Measurements from ENCODE around the gene RHEBL1.

The RHEBL1 gene

DNA sequence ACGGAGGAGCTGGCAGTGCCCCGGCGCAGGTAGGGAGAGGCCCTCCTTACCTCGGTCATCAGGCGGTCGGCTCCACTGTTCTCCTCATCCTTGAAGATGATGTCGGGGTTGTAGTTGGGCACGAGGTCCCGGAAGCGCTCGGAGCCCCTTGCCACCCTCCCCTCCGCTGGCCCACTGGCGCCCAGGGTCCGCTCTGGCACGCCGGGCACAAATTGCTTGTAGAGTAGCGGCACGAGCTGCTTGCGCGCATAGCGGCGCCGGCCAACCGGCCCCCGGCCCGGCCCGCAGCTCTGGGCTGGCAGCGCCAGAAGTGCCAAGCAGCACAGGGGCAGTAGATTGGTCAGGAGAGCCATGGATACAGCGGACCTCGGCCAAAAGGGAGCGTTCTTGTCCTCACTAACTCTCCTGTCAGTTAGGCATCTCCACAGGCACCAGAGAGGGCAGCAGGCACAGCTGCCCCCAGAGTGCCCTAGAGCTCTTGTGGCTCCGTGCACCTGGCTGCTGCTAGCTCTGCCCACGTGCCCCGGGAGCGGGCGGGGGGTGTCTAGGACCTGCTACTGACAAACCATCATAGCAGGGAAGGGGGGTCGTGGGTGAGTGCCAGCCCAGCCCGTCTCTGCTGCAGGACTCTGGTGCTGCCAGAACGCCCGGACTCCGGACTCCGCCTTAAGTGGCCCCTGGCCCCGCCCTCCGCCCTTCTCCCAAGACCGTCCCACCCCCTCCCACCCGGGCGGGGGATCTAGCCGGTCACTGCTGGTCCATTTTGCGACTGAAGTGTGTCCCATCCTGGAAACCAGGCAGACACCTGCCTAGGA, 24.6 kb upstream of the RHEBL1 start, which contains the start of gene DHH:
Gene DHH (minus strand): TSS at position 642 of the 815 bp plus-strand sequence. CDS start 289 bp downstream, at position 353.
- in situ Hi-C loops (cut with HindIII; ENCODE audit: low pct_unique_long_range_greater_than_20kb, low sequenced_read_pairs): no loop called here
- peak in 1 of 2 experiments; percentile 34 for DNase-seq (ENCODE audit: low read depth in 1 of 2, low spot score in 1 of 2)
- TF ChIP-seq JUND (IDR thresholded peaks at IDR 0.05; ENCODE audit: low read depth): no peak

DNA sequence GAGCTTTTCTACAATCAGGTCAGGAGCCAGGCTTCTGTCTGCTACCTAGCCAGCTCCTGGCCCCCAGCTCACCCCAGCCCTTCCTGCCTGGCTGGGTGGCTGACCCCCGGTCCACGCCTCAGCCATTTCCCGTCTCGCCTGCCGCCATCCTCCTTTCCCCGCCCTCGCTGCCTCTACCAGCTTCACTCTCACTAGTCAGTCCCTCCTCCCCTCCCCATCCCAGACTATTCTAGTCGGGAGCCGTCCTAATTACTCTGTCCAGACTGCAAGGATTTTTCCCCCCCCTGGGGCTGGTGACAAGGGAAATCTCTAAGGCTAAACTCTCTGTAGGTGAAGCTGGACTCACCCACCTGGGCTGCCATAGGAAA, 24.0 kb upstream of the RHEBL1 start:
- in situ Hi-C loops (cut with HindIII; ENCODE audit: low pct_unique_long_range_greater_than_20kb, low sequenced_read_pairs): no loop called here
- no peak for DNase-seq (ENCODE audit: low read depth in 1 of 2, low spot score in 1 of 2)
- TF ChIP-seq JUND (IDR thresholded peaks at IDR 0.05; ENCODE audit: low read depth): no peak

DNA sequence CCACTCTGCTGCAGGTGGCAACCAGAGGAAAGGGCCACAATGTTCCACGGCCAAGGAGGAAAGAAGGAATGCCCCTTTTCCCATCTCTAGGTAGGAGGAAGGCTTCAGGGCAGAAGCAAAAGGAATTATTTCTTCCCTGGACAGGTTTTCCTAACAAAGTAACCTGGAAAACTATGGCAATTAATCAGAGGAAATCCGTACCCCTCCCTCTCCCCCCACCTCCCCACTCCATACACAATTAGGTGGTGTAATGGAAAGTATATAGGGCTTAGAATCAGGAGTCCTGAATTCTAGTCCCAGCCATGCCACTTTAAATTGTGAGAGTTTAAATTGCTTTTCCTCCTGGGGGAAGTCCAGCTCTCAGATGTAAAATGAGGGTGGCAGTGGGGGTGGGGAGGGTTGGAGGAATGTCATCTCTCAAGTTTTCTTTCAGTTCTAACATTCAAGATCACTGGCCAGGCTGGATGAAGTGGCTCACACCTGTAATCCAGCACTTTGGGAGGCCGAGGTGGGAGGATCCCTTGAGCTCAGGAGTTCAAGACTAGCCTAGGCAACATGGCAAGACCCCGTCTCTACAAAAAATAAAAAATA, 23.1 kb upstream of the RHEBL1 start:
- DNase-seq (ENCODE audit: low read depth in 1 of 2, low spot score in 1 of 2): peak in 1 of 2 experiments; percentile 49
- in situ Hi-C loops (cut with HindIII; ENCODE audit: low pct_unique_long_range_greater_than_20kb, low sequenced_read_pairs): no loop called here
- TF ChIP-seq JUND (IDR thresholded peaks at IDR 0.05; ENCODE audit: low read depth): no peak

DNA sequence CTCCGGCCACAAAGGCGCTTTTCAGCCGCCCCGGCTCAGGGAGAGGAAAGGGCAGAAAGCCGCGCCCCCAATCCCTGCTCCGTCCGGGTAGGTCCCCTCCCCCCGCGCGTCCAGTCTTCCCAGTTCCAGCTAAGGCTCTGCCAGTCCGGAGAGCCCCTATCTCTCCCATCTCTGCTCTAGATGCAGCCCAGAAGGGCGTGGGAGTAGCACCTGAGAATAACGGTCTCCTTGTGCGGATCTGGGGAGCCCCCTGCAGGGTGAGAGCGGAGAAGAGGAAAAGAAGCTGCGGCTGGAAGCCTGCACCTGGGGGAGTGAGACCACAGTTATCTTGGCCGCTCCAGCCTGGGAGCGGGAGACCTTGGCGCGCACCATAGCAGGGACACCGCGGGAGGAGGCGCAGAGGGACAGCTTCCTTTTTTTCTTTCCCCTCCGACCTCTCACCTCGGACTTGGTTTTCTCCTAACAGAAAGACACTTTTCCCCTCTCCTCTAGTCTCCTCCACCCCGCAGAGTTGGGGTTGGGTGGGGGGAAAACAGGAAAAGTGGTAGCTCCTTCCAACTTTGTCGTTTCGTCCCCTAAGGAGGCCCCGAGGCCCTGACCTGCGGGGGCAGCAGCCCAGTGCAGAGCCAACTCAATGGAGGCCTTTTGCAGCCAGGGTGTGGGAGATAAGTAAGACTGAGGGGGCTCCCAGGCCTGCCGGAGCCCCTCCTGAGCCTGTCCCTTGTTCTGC, 22.5 kb upstream of the RHEBL1 start:
- in situ Hi-C loops (cut with HindIII; ENCODE audit: low pct_unique_long_range_greater_than_20kb, low sequenced_read_pairs): no loop called here
- TF ChIP-seq JUND (IDR thresholded peaks at IDR 0.05; ENCODE audit: low read depth): no peak
- DNase-seq (ENCODE audit: low read depth in 1 of 2, low spot score in 1 of 2): peak; percentile 58 to 66

DNA sequence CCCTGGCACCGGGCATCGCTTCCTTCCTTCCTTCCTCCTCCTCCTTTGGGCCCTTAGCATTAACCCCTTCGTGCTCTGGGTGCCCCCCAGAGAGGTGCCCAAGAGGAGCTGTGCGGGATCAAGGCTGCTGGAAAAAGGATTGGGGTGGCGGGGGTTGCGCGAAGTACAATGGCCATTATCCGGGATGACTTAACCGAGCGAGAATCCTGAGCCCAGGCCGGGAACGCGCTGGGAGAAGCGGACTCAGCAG, 22.0 kb upstream of the RHEBL1 start:
- DNase-seq (ENCODE audit: low read depth in 1 of 2, low spot score in 1 of 2): no peak
- in situ Hi-C loops (cut with HindIII; ENCODE audit: low pct_unique_long_range_greater_than_20kb, low sequenced_read_pairs): no loop called here
- TF ChIP-seq JUND (IDR thresholded peaks at IDR 0.05; ENCODE audit: low read depth): no peak

DNA sequence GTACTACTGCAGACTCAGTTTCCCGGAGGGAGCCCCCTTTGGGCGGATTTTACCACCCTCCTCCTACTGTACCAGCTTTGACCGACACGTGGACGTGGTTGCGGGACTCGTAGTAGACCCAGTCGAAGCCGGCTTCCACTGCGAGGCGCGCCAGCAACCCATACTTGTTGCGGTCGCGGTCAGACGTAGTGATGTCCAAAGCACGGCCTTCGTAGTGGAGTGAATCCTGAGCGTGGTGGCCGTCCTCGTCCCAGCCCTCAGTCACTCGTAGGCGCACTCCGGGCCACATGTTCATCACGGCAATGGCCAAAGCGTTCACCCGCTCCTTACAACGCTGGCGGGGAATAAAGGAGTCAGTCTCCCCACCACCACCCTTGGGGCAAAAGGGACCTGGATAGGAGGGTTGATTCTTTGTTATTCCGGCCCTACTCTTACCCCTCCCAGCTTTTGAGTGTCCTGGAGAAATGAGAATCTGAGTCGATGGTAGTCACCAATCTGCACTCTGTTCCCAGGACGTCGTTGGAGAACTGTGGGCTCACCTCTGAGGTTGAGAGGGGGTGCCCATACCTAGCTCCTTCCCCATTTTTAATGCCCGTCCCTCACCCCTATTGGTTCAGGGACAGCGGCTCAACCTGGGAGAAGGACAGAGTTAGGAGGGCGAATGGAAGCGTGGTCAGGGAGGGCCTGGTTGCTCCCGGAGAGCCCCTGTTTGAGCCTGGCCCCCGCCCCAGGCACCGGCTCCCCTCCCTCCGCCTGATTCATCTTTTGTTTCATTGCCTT, 21.5 kb upstream of the RHEBL1 start:
- no peak for TF ChIP-seq JUND (IDR thresholded peaks at IDR 0.05; ENCODE audit: low read depth)
- in situ Hi-C loops (cut with HindIII; ENCODE audit: low pct_unique_long_range_greater_than_20kb, low sequenced_read_pairs): no loop called here
- no peak for DNase-seq (ENCODE audit: low read depth in 1 of 2, low spot score in 1 of 2)

DNA sequence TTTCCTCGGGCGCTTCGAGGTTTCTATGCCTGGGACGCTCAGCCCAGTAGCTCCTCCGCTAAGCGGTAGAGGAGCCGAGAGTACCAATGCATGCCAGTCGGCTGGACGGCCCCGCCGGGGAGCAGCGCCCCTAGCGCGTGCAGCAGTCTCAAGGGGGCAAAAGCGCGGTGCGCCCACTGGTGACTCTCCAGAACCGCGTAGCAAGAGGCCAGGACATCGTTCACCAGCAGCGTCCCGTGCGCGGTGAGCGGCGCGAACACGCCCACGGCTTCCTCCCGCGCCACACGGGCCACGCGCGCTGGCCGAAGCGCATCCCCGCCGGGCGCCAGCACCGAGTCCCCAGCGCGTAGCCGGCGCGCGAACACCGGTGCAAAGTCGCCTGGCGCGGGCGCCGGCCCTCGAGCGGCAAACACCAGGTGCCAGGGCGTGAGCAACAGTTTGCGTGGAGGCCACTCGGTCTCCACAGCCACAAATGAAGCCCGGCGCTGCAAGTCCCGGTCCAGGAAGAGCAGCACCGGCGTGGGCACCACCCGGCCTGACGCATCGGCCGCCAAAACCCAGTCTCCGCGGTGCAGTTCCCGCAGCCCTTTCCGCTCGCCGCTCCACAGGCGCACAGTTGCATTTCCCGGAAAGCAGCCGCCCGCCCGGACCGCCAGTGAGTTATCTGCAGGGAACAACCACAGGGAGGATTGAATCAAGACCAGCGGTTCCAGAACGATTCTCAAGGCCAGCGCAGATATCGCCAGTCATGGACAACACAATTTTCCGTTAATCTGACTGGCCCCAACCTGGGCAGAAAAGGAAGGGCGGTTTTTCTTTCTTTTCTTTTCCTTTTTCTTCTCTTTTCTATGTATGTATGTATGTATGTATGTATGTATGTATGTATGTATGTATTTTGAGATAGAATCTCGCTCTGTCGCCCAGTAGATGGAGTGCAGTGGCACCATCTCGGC, 20.3 kb upstream of the RHEBL1 start:
- DNase-seq (ENCODE audit: low read depth in 1 of 2, low spot score in 1 of 2): peak in 1 of 2 experiments; percentile 43
- no peak for TF ChIP-seq JUND (IDR thresholded peaks at IDR 0.05; ENCODE audit: low read depth)
- in situ Hi-C loops (cut with HindIII; ENCODE audit: low pct_unique_long_range_greater_than_20kb, low sequenced_read_pairs): no loop called here

DNA sequence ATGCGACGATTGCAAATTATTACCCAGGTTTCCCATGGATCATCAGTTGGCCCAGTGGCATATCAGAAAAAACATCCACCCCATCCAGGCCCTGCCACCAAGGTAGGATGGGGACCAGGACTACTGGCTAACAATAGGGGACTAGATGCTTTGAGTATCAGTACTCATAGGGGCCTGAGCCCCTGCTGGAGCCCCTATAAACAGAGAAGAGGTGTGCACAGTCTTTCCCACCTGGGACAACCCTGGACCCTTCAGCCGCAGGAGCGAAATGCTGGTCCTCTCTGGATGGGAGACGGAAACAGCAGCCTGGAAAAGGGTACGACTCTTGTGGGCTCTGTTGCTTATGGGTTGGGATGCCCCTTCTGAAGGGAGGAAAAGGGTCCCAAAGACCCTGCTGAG, 19.2 kb upstream of the RHEBL1 start:
- in situ Hi-C loops (cut with HindIII; ENCODE audit: low pct_unique_long_range_greater_than_20kb, low sequenced_read_pairs): no loop called here
- no peak for TF ChIP-seq JUND (IDR thresholded peaks at IDR 0.05; ENCODE audit: low read depth)

DNA sequence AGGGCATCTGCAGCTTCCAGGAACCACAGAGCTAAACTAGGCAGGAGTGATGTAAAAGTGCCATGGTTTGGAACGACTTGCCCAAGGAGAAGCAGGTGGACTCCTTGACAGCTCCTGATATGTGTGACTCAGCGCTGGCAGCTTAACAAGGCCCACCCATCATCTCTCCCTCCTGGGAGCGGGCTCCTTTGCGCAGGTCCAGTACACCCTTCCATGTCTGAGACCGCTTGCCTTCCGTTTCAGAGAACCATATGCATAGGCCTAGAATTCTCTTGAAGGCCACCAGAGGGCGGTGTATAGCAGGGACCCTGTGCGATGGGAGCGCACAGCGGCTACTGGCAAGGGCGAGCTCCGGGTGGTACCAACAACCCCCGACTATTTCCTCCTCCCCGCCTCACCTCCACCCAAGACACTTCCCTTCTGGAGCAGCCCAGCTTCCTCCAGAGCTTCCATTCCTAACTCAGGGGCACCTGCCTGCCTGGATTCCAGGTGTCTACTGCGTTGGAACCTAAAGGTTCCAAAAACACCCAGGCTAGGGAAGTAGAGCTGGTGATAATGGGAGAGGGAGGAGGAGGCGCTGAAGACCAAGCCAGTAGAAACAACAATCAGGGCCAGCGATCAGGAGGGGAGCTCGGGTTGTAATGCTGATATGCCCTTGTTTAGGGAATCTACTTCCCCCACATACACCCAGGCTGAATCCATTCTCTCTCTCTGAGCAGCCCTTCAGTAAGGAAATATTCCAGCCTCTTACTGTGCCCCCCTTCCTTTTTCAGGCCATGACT, 18.6 kb upstream of the RHEBL1 start:
- DNase-seq (ENCODE audit: low read depth in 1 of 2, low spot score in 1 of 2): peak; percentile 83 to 86
- TF ChIP-seq JUND (IDR thresholded peaks at IDR 0.05; ENCODE audit: low read depth): no peak
- in situ Hi-C loops (cut with HindIII; ENCODE audit: low pct_unique_long_range_greater_than_20kb, low sequenced_read_pairs): no loop called here

More for the DNA sequence above, 19.2 kb upstream of the RHEBL1 start:
- DNase-seq (ENCODE audit: low read depth in 1 of 2, low spot score in 1 of 2): no peak

DNA sequence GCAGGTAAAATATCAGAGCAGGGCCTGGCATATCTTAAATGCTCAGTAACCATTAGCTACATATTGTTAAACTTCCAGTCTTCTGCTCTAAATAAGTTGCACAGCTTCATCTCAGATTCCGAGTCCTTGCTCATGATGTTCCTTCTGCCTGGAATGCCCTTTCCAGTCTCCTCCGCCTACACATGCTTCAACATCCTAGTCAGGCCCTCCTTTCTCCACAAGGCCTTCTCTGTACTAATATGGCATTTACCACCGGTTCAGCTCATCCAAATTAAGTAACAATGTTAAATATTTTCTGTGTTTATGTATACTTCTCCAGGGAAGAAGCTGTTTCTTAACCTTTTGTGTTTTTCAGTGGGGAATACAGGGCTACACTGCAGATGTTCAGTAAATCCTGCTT, 16.3 kb upstream of the RHEBL1 start:
- TF ChIP-seq JUND (IDR thresholded peaks at IDR 0.05; ENCODE audit: low read depth): no peak
- DNase-seq (ENCODE audit: low read depth in 1 of 2, low spot score in 1 of 2): no peak
- in situ Hi-C loops (cut with HindIII; ENCODE audit: low pct_unique_long_range_greater_than_20kb, low sequenced_read_pairs): no loop called here

DNA sequence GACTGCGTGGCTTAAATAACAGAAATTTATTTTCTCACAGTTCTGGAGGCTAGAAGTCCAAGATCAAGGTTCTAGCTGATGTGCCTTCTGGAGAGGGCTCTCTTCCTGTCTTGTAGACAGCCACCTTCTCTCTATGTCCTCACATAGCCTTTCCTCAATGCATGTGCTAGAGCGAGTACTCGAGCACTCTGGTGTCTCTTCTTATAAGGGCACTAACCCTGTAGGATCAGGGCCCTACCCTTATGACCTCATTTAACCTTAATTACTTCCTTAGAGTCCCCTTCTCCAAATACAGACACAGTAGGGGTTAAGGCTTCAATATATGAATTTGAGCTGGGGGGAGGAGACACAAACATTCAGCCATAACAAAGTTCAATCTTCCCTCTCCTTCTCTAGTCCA, 14.7 kb upstream of the RHEBL1 start:
- DNase-seq (ENCODE audit: low read depth in 1 of 2, low spot score in 1 of 2): no peak
- no peak for TF ChIP-seq JUND (IDR thresholded peaks at IDR 0.05; ENCODE audit: low read depth)
- in situ Hi-C loops (cut with HindIII; ENCODE audit: low pct_unique_long_range_greater_than_20kb, low sequenced_read_pairs): no loop called here
